PFSK-1 (cell line): ENCODE results near the gene C6orf62. TPM values are rescaled to one million over a fixed set of nuclear protein-coding genes. Genes with fewer than 3 reads are reported as not detected.

ENCODE experiments used
- FOXP2 ChIP-seq: optimal IDR thresholded peaks from 2 replicates; pipeline ENCODE3; 2011; ENCODE audit warnings: borderline replicate concordance, control low read depth, inconsistent platforms; ENCODE audit not compliant: insufficient read depth; ENCODE audit errors: extremely low read length, extremely low read depth
- POLR2AphosphoS5 ChIP-seq: IDR thresholded peaks from 2 replicates; pipeline ENCODE4 v1.6.1; 2012; ENCODE audit warnings: low read depth, mild to moderate bottlenecking, control low read depth, low read length, moderate library complexity
- SIN3A ChIP-seq: IDR thresholded peaks from 2 replicates; pipeline ENCODE4 v1.6.1; 2012; ENCODE audit warnings: mild to moderate bottlenecking, low read length, moderate library complexity, borderline replicate concordance; ENCODE audit not compliant: insufficient read depth
- TAF1 ChIP-seq: IDR thresholded peaks from 2 replicates; pipeline ENCODE4 v1.6.1; 2012; ENCODE audit warnings: low read length, control low read depth, borderline replicate concordance; ENCODE audit not compliant: insufficient read depth
- polyA plus RNA-seq: library from polyadenylated mRNA; unstranded; fragments of >200 nt; gene quantifications from one replicate; pipeline ENCODE4 v1.2.1, GENCODE V29; 2012; ENCODE audit warnings: low read depth, missing spikeins; ENCODE audit not compliant: insufficient read length
- TF ChIP-seq, protein P1 (sequence below), 2 experiments: IDR thresholded peaks; 2 replicates each; pipeline versions ENCODE4 v1.6.1 to v1.8.0; 2011 to 2012; ENCODE audit warnings: low read depth in 2 of 2, low read length in 2 of 2, control low read depth in 1 of 2, inconsistent platforms in 1 of 2, mild to moderate bottlenecking in 1 of 2, moderate library complexity in 1 of 2; ENCODE audit not compliant: insufficient read depth in 1 of 2

The C6orf62 gene
- polyA plus RNA-seq: 15.8 TPM

DNA sequence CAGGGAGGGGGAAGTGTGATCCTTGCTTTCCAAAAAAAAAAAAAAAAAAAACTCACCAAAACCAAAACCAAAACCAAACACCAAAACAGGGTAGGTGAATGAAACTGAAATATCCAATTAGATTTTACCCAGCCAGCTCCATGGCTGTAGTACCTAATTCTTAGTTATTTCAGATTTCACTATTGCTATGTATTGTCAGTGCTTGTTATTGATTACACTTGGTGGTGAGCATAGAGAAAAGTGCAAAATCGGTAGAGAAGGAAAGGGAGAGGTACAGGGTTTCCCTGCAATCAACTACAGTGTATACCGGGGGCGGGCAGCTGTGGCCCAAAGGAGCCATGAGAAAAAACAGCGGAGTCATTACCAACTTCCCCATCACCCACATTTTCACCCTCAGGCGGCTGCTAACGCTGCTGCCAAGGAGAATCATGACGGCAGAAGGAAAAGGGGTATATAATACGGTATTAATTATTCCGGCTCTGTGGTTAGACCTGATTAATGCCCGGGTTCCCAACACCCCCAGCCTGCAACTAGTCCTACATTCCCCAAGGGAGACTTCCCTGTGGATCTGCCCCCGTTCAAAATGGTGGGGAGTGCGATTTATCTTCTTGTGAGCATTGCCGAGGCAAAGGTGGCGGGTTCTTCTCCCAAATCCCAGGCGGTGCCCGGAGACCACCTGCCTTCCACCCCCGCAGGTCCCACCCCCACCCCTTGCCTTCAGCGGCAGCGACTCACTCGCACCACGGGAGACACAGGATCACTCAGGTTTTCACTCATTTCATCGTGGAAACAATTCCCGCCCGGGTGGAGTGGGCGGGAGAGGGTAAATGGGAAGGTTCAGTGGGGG, at the start of gene C6orf62:
C6orf62 (minus strand) TSS at position 30 of the 847 bp plus-strand sequence. CDS start 486 bp downstream, outside the sequence.
- TF ChIP-seq SIN3A (no peak), TAF1 (peak; percentile 69; the same call in 1 of the 2 replicates), POLR2AphosphoS5 (peak; percentile 50), FOXP2 (no peak)
- TF ChIP-seq, protein P1, sequence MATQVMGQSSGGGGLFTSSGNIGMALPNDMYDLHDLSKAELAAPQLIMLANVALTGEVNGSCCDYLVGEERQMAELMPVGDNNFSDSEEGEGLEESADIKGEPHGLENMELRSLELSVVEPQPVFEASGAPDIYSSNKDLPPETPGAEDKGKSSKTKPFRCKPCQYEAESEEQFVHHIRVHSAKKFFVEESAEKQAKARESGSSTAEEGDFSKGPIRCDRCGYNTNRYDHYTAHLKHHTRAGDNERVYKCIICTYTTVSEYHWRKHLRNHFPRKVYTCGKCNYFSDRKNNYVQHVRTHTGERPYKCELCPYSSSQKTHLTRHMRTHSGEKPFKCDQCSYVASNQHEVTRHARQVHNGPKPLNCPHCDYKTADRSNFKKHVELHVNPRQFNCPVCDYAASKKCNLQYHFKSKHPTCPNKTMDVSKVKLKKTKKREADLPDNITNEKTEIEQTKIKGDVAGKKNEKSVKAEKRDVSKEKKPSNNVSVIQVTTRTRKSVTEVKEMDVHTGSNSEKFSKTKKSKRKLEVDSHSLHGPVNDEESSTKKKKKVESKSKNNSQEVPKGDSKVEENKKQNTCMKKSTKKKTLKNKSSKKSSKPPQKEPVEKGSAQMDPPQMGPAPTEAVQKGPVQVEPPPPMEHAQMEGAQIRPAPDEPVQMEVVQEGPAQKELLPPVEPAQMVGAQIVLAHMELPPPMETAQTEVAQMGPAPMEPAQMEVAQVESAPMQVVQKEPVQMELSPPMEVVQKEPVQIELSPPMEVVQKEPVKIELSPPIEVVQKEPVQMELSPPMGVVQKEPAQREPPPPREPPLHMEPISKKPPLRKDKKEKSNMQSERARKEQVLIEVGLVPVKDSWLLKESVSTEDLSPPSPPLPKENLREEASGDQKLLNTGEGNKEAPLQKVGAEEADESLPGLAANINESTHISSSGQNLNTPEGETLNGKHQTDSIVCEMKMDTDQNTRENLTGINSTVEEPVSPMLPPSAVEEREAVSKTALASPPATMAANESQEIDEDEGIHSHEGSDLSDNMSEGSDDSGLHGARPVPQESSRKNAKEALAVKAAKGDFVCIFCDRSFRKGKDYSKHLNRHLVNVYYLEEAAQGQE (IDR thresholded peaks at IDR 0.05; ENCODE audit: insufficient read depth in 1 of 2, low read depth in 2 of 2, low read length in 2 of 2): no peak

DNA sequence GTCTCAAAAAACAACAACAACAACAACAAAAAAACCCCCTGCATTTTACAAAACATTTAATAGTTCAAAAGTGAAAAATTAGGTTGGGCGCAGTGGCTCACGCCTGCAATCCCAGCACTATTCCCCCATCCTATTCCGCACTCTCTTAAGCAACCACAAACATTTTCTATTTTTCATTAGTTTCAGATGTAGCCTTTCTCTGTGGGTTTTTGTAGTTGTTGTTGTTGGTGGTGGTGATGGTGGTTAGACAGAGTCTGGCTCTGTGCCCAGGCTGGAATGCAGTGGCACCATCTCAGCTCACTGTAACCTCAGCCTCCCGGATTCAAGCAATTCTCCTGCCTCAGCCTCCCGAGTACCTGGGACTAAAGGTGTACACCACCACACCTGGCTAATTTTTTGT, 49.4 kb upstream of the C6orf62 start:
- TF ChIP-seq, protein P1 (IDR thresholded peaks at IDR 0.05; ENCODE audit: insufficient read depth in 1 of 2, low read depth in 2 of 2, low read length in 2 of 2): no peak
- TF ChIP-seq FOXP2 (no peak), SIN3A (no peak), TAF1 (no peak), POLR2AphosphoS5 (no peak)

DNA sequence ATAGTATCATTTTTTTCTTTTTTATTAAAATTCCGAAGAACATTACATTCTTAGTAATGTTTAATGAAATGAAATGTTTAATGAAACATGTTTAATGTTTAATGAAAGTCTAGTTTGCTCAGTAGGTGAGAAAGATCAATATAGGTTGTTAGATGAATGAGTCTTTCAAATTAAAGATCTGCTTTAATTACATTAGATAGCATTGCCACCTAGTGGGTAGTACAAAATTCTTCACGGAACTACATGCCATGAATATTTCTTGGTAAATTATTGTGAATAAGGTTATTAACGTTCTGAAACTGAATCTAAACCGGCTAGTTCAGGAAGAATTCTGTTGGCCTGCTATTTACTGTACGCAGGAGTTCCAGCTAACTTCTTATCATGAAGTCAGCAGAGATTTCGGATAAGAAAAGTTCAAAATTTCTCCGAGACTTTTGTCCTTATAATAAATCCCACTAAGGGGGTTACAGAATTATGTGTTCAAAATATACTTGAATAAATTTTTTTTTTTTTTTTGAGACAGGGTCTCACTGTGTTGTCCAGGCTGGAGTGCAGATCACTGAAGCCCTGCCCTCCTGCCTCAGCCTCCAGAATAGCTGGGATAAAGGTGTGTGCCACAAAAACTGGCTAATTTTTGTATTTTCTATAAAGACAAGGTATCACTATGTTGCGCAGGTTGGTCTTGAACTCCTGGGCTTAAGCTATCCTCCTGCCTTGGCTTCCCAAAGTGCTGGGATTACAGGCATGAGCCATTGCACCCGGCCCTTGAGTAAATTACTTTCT, 47.9 kb upstream of the C6orf62 start:
- TF ChIP-seq FOXP2: no peak
- TF ChIP-seq SIN3A: no peak
- TF ChIP-seq, protein P1 (IDR thresholded peaks at IDR 0.05; ENCODE audit: insufficient read depth in 1 of 2, low read depth in 2 of 2, low read length in 2 of 2): no peak
- no peak for TF ChIP-seq POLR2AphosphoS5
- no peak for TF ChIP-seq TAF1

DNA sequence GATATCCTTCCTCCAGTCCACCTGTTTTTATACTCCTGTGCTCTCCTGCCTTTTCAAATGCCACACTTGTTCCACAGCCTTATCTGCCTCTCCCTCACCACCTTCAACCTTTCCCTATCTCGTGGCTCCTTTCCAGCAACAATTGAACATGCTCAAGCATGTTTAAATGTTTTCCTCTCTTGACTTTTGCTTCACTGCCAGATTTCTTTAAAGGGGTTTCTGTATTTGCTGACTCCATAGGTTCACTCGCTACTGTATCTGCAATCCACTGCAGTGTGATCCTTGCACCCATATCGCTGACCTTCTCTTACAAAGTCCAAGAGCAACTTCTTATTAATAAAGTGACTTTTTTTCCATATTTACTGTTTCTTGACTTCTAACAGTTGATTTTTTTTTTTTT, 44.6 kb upstream of the C6orf62 start:
- TF ChIP-seq TAF1 (no peak), POLR2AphosphoS5 (no peak), FOXP2 (no peak), SIN3A (no peak)
- TF ChIP-seq, protein P1 (IDR thresholded peaks at IDR 0.05; ENCODE audit: insufficient read depth in 1 of 2, low read depth in 2 of 2, low read length in 2 of 2): no peak
